Measurements from ENCODE around the gene NR6A1.

The NR6A1 gene

GRCh38 chr9:124606027-124606426, 165.1 kb downstream of the NR6A1 start:
- no peak overlapping the region for H3K27ac ChIP-seq (ENCODE audit: extremely low read depth, low read depth, low read length)
- H3K4me3 ChIP-seq (ENCODE audit: low read depth, low read length), result no peak overlapping the region
- TF ChIP-seq ZNF280D (tag by site-specific recombination; IDR thresholded peaks at IDR 0.05) (no peak), MYNN (tag by site-specific recombination; IDR thresholded peaks at IDR 0.05; ENCODE audit: borderline replicate concordance) (no peak), ZNF521 (tag by site-specific recombination; IDR thresholded peaks at IDR 0.05) (no peak), ZNF623 (tag by site-specific recombination; IDR thresholded peaks at IDR 0.05) (no peak), ZNF48 (tag by site-specific recombination; IDR thresholded peaks at IDR 0.05) (no peak), ZNF37A (tag by site-specific recombination; IDR thresholded peaks at IDR 0.05) (no peak), ZNF433 (tag by site-specific recombination; IDR thresholded peaks at IDR 0.05; ENCODE audit: low read depth) (no peak), ZNF155 (tag by site-specific recombination; IDR thresholded peaks at IDR 0.05) (no peak), ZNF610 (tag by site-specific recombination; IDR thresholded peaks at IDR 0.05; ENCODE audit: borderline replicate concordance) (no peak)
- TF ChIP-seq, protein P1, sequence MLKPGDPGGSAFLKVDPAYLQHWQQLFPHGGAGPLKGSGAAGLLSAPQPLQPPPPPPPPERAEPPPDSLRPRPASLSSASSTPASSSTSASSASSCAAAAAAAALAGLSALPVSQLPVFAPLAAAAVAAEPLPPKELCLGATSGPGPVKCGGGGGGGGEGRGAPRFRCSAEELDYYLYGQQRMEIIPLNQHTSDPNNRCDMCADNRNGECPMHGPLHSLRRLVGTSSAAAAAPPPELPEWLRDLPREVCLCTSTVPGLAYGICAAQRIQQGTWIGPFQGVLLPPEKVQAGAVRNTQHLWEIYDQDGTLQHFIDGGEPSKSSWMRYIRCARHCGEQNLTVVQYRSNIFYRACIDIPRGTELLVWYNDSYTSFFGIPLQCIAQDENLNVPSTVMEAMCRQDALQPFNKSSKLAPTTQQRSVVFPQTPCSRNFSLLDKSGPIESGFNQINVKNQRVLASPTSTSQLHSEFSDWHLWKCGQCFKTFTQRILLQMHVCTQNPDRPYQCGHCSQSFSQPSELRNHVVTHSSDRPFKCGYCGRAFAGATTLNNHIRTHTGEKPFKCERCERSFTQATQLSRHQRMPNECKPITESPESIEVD (tag by site-specific recombination; IDR thresholded peaks at IDR 0.05), result no peak
- TF ChIP-seq, protein P2, sequence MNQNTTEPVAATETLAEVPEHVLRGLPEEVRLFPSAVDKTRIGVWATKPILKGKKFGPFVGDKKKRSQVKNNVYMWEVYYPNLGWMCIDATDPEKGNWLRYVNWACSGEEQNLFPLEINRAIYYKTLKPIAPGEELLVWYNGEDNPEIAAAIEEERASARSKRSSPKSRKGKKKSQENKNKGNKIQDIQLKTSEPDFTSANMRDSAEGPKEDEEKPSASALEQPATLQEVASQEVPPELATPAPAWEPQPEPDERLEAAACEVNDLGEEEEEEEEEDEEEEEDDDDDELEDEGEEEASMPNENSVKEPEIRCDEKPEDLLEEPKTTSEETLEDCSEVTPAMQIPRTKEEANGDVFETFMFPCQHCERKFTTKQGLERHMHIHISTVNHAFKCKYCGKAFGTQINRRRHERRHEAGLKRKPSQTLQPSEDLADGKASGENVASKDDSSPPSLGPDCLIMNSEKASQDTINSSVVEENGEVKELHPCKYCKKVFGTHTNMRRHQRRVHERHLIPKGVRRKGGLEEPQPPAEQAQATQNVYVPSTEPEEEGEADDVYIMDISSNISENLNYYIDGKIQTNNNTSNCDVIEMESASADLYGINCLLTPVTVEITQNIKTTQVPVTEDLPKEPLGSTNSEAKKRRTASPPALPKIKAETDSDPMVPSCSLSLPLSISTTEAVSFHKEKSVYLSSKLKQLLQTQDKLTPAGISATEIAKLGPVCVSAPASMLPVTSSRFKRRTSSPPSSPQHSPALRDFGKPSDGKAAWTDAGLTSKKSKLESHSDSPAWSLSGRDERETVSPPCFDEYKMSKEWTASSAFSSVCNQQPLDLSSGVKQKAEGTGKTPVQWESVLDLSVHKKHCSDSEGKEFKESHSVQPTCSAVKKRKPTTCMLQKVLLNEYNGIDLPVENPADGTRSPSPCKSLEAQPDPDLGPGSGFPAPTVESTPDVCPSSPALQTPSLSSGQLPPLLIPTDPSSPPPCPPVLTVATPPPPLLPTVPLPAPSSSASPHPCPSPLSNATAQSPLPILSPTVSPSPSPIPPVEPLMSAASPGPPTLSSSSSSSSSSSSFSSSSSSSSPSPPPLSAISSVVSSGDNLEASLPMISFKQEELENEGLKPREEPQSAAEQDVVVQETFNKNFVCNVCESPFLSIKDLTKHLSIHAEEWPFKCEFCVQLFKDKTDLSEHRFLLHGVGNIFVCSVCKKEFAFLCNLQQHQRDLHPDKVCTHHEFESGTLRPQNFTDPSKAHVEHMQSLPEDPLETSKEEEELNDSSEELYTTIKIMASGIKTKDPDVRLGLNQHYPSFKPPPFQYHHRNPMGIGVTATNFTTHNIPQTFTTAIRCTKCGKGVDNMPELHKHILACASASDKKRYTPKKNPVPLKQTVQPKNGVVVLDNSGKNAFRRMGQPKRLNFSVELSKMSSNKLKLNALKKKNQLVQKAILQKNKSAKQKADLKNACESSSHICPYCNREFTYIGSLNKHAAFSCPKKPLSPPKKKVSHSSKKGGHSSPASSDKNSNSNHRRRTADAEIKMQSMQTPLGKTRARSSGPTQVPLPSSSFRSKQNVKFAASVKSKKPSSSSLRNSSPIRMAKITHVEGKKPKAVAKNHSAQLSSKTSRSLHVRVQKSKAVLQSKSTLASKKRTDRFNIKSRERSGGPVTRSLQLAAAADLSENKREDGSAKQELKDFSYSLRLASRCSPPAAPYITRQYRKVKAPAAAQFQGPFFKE (tag by site-specific recombination; IDR thresholded peaks at IDR 0.05; ENCODE audit: borderline replicate concordance), result no peak
- TF ChIP-seq, protein P3, sequence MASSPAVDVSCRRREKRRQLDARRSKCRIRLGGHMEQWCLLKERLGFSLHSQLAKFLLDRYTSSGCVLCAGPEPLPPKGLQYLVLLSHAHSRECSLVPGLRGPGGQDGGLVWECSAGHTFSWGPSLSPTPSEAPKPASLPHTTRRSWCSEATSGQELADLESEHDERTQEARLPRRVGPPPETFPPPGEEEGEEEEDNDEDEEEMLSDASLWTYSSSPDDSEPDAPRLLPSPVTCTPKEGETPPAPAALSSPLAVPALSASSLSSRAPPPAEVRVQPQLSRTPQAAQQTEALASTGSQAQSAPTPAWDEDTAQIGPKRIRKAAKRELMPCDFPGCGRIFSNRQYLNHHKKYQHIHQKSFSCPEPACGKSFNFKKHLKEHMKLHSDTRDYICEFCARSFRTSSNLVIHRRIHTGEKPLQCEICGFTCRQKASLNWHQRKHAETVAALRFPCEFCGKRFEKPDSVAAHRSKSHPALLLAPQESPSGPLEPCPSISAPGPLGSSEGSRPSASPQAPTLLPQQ (tag by site-specific recombination; IDR thresholded peaks at IDR 0.05), result no peak
- TF ChIP-seq, protein P4, sequence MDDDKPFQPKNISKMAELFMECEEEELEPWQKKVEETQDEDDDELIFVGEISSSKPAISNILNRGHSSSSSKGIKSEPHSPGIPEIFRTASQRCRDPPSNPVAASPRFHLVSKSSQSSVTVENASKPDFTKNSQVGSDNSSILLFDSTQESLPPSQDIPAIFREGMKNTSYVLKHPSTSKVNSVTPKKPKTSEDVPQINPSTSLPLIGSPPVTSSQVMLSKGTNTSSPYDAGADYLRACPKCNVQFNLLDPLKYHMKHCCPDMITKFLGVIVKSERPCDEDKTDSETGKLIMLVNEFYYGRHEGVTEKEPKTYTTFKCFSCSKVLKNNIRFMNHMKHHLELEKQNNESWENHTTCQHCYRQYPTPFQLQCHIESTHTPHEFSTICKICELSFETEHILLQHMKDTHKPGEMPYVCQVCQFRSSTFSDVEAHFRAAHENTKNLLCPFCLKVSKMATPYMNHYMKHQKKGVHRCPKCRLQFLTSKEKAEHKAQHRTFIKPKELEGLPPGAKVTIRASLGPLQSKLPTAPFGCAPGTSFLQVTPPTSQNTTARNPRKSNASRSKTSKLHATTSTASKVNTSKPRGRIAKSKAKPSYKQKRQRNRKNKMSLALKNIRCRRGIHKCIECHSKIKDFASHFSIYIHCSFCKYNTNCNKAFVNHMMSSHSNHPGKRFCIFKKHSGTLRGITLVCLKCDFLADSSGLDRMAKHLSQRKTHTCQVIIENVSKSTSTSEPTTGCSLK (tag by site-specific recombination; IDR thresholded peaks at IDR 0.05), result no peak
- no peaks in the 10 kb centered on the region for H3K9me3 ChIP-seq (ENCODE audit: control insufficient read depth, insufficient read depth, low read depth, low read length)
- no peaks in the 10 kb centered on the region for H3K4me1 ChIP-seq (ENCODE audit: control insufficient read depth, insufficient read depth, low read length)
- ChIA-PET CTCF (interaction anchor here (0.6 to 3.9 kb wide), 4 partner anchors 9 to 55 kb away, joined by 3 to 43 read pairs (median 4); no protein-coding TSS in a partner anchor), POLR2A (no interaction called here)
- no peaks in the 10 kb centered on the region for H3K36me3 ChIP-seq (ENCODE audit: control insufficient read depth in 2 of 2, insufficient read depth in 1 of 2, low read length in 2 of 2)

Data from HEK293 (cell line).